Spleen (tissue), 11 donors: Measurements from ENCODE around the gene WDR82. TPM values are rescaled to one million over a fixed set of nuclear protein-coding genes. Genes with fewer than 3 reads are reported as not detected.

ENCODE experiments used
- DNase-seq: peaks from one replicate; pipeline ENCODE4 v3.0.0-alpha.2; 2020
- H3K27ac ChIP-seq, 8 donors: fragments of 200-600 bp; sonication (generic) in 7 of 8; 1 replicate in 4 of 8; 2 replicates in 4 of 8; pipeline versions ENCODE4 v1.5.0 to v1.8.0; 2016 to 2021; ENCODE audit warnings: inconsistent platforms in 4 of 8, mild to moderate bottlenecking in 4 of 8, moderate library complexity in 1 of 8
- H3K27me3 ChIP-seq, 7 donors: fragments of 200-600 bp; sonication (generic) in 6 of 7; replicated peaks in 1 of 7; 1 replicate in 4 of 7; 2 replicates in 3 of 7; pipeline versions ENCODE4 v1.5.0 to v1.8.0; 2016 to 2021; ENCODE audit warnings: inconsistent platforms in 3 of 7, mild to moderate bottlenecking in 1 of 7
- H3K36me3 ChIP-seq, 6 donors: fragments of 200-600 bp; sonication (generic) in 5 of 6; 1 replicate in 4 of 6; 2 replicates in 2 of 6; pipeline versions ENCODE4 v1.5.0 to v1.8.0; 2016 to 2021; ENCODE audit warnings: inconsistent platforms in 2 of 6
- H3K4me1 ChIP-seq, 6 donors: fragments of 200-600 bp; sonication (generic) in 5 of 6; 1 replicate in 3 of 6; 2 replicates in 3 of 6; pipeline versions ENCODE4 v1.5.0 to v1.8.0; 2016 to 2021; ENCODE audit warnings: inconsistent platforms in 3 of 6
- H3K4me3 ChIP-seq, 8 donors: fragments of 200-600 bp; sonication (generic) in 7 of 8; 1 replicate in 4 of 8; 2 replicates in 4 of 8; pipeline versions ENCODE4 v1.5.0 to v1.8.0; 2016 to 2021; ENCODE audit warnings: inconsistent platforms in 4 of 8, mild to moderate bottlenecking in 4 of 8, moderate library complexity in 2 of 8
- H3K9me3 ChIP-seq, 8 donors: fragments of 200-600 bp; sonication (generic) in 7 of 8; 1 replicate in 4 of 8; 2 replicates in 4 of 8; pipeline versions ENCODE4 v1.5.0 to v1.8.0; 2016 to 2021; ENCODE audit warnings: inconsistent platforms in 4 of 8
- CTCF ChIP-seq, 11 experiments: fragments of 200-600 bp in 7 of 11; fragments of 450-650 bp in 4 of 11; sonication (generic) in 4 of 11; IDR thresholded peaks in 8 of 11; conservative IDR thresholded peaks in 3 of 11; 1 replicate in 7 of 11; 2 replicates in 4 of 11; pipeline versions ENCODE4 v1.4.0 to v1.8.0; 2016 to 2021; ENCODE audit warnings: antibody characterized with exemption in 11 of 11, inconsistent platforms in 4 of 11, mild to moderate bottlenecking in 1 of 11
- POLR2A ChIP-seq, 3 donors: fragments of 450-650 bp; IDR thresholded peaks; one replicate each; pipeline ENCODE4 v1.5.1; 2017; ENCODE audit warnings: antibody characterized with exemption in 3 of 3, mild to moderate bottlenecking in 1 of 3
- POLR2AphosphoS5 ChIP-seq, 3 donors: sonication (generic); formaldehyde crosslinking; IDR thresholded peaks; one replicate each; pipeline ENCODE4 v1.5.1; 2017; ENCODE audit warnings: antibody characterized with exemption in 3 of 3
- WGBS, 5 donors: extraction: QIAGEN DNeasy Blood & Tissue Kit in 3 of 5; methylation state at CpG; one replicate each; pipeline versions ENCODE4 v1.1.5 to v1.1.7; 2013 to 2018; 5-methylcytosine and 5-hydroxymethylcytosine counted together
- intact Hi-C: fragments of 100-400 bp; cut with DNase I; formaldehyde crosslinking; loops from one replicate; pipeline ENCODE4 v1.15.0; 2023; ENCODE audit warnings: low total_unique reads
- polyA plus RNA-seq, 3 donors: library from polyadenylated mRNA; stranded (reverse); fragments of 200-250 nt; gene quantifications; one replicate each; pipeline ENCODE4 v1.2.1, GENCODE V29; 2013
- total RNA-seq, 7 donors: library from RNA; depleted of rRNA in 3 of 7; stranded (reverse); fragments of >200 nt in 3 of 7; fragmentation: NEBNext Ultra II Directional in 4 of 7; extraction: Animal tissue kit (Norgen Biotek cat#: 25700) in 4 of 7; gene quantifications; one replicate each; pipeline versions ENCODE4 v1.1.0 to v1.2.1, GENCODE V29; 2016 to 2021
- donor health status: healthy with polysubstance abuse.
- donor health status: DM: no; HTN: no; CAD: no; lungs with moderate emphysema.
- donor health status: DM: no; HTN: no; CAD: no.
- donor health status: Bipolar disorder and iron deficiency.
- donor health status: healthy.
- donor health status: DM: no; HTN: no; CAD: no.
- donor health status: DM: yes; HTN: yes; CAD: no.

Gene WDR82
- total and polyA plus RNA-seq, 10 donors: 20.9 to 80.6 (median 66.4) TPM

- Histone ChIP-seq H3K4me1 (peaks cover 19 to 79% (median 32%) of the 10 kb centered on the region in 6 donors), H3K9me3 (no peaks in the 10 kb centered on the region), H3K36me3 (peaks cover 0 to 98% (median 76%) of the 10 kb centered on the region in 6 donors), H3K27me3 (no peaks in the 10 kb centered on the region), H3K4me3 (no peak overlapping the region), H3K27ac (peak overlapping the region in 1 of 8 donors; percentile 87)
- WGBS, 5 donors: 87 to 95% (median 94%) methylated on average over 3 of the region's 3 CpGs
- DNase-seq: no peak
- intact Hi-C loops: no loop called here
- TF ChIP-seq CTCF (IDR thresholded peaks at IDR 0.05 in 8 of 11, conservative IDR thresholded peaks at IDR 0.05 in 3 of 11): no peak
These were observed 22.3 kb downstream of the WDR82 start for GRCh38 chr3:52256159-52256558.

- WGBS, 5 donors: 83 to 90% (median 87%) methylated on average over 9 of the region's 9 CpGs
These were observed 23.8 kb downstream of the WDR82 start for GRCh38 chr3:52254608-52255007.

DNA sequence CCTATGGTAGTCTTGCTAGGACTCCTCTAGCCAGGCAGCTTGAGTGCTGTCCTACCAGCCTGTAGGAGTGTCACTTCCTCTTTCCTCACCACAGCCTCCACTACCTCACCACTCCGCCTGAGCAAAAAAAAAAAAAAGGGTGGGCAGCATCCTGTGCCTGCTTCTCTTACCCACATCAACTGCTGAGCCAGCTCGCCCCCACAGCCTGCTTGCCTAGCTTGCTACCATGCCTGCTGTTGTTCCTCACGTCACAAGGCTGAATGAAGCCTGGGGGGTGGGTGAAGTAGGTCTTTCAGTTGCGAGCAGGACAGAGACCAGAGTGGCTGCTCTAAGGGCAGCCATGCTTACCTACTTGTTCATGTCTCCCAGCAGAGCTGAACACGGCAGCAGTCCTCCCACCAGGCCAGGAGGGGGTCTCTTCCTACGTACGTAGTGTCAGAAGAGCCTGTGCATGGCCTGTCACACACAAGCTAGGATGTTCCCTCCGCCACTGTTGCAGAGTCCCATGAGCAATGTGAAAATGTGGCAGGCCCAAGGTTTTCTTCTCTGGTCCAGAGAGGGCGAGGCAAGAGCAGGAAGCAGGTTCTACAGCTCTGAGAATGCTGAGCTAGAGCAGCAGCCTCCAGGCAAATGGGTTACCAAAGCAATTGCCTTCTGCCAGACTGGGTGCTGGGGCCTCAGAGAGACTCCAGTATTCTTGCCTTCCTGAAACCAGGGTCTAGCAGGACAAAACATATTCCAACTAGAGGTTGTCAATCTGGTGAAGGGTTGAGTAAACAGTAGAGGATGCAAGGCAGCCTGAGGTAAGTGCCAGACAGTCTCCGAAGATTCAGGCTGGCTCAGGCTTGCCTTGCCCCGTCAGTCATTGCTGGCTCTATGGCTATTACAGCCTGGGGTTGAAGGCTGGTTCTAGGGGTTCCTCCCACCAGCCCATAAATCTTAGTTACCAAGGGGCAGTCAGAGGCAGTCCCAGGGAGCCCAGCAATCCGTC lies 24.8 kb downstream of the WDR82 start:
- H3K36me3 ChIP-seq: peaks cover 0 to 98% (median 71%) of the 10 kb centered on the region in 6 donors
- peak; percentile 94 for DNase-seq
- no peaks in the 10 kb centered on the region for H3K9me3 ChIP-seq
- intact Hi-C loops: no loop called here
- peaks cover 19 to 90% (median 39%) of the 10 kb centered on the region in 6 donors for H3K4me1 ChIP-seq
- no peaks in the 10 kb centered on the region for H3K27me3 ChIP-seq
- peak; percentile 60 to 92 (median 86) for TF ChIP-seq POLR2AphosphoS5 (IDR thresholded peaks at IDR 0.05)
- no peak for TF ChIP-seq CTCF (IDR thresholded peaks at IDR 0.05 in 8 of 11, conservative IDR thresholded peaks at IDR 0.05 in 3 of 11)
- peak overlapping the region in 2 of 8 donors; percentile 5 to 11 for H3K4me3 ChIP-seq
- H3K27ac ChIP-seq: peak overlapping the region; percentile 76 to 92 (median 86)
- WGBS, 5 donors: 35 to 42% (median 39%) methylated on average over 6 to 12 of the region's 12 CpGs

More at GRCh38 chr3:52254608-52255007, 23.8 kb downstream of the WDR82 start:
- Histone ChIP-seq H3K4me1 (peaks cover 19 to 80% (median 35%) of the 10 kb centered on the region in 6 donors), H3K4me3 (no peak overlapping the region), H3K27ac (peak overlapping the region in 6 of 8 donors; percentile 77 to 92 (median 87)), H3K27me3 (no peaks in the 10 kb centered on the region), H3K36me3 (peaks cover 0 to 98% (median 72%) of the 10 kb centered on the region in 6 donors), H3K9me3 (no peaks in the 10 kb centered on the region)
- TF ChIP-seq CTCF (IDR thresholded peaks at IDR 0.05 in 8 of 11, conservative IDR thresholded peaks at IDR 0.05 in 3 of 11) (no peak), POLR2A (IDR thresholded peaks at IDR 0.05) (no peak), POLR2AphosphoS5 (IDR thresholded peaks at IDR 0.05) (no peak)
- intact Hi-C loops: no loop called here
- DNase-seq: peak; percentile 68

- 86 to 100% (median 96%) methylated on average over 1 of the region's 1 CpG; no CpG with 5 or more reads in 1 of the 5 donors for WGBS, 5 donors
- H3K4me3 ChIP-seq: no peak overlapping the region
- H3K9me3 ChIP-seq: no peaks in the 10 kb centered on the region
- H3K27me3 ChIP-seq: no peaks in the 10 kb centered on the region
- peak overlapping the region in 3 of 8 donors; percentile 87 to 97 (median 97) for H3K27ac ChIP-seq
- no peak for DNase-seq
- peaks cover 0 to 76% (median 41%) of the 10 kb centered on the region in 6 donors for H3K36me3 ChIP-seq
- intact Hi-C loops: no loop called here
- TF ChIP-seq POLR2AphosphoS5 (IDR thresholded peaks at IDR 0.05) (no peak), CTCF (IDR thresholded peaks at IDR 0.05 in 8 of 11, conservative IDR thresholded peaks at IDR 0.05 in 3 of 11) (no peak), POLR2A (IDR thresholded peaks at IDR 0.05) (no peak)
- H3K4me1 ChIP-seq: peaks cover 19 to 98% (median 63%) of the 10 kb centered on the region in 6 donors
These were observed 28.3 kb downstream of the WDR82 start for GRCh38 chr3:52250122-52250521.
